SK-N-MC (cell line): ENCODE measurements around the gene PI4KA.
"Not testable (repeated sequence)": the region's sequence is repeated elsewhere in the genome, so short reads cannot be mapped to it uniquely, and the experiment has no call there.

ENCODE experiments used
- DNase-seq: peaks from one replicate; pipeline ENCODE4 v3.0.0-alpha.2; 2011; ENCODE audit warnings: low read depth, low spot score
- H3K27ac ChIP-seq: fragments of 200-600 bp; sonication (generic); 2 replicates; pipeline ENCODE4 v1.5.1; 2016; ENCODE audit warnings: mixed run types
- H3K36me3 ChIP-seq: fragments of 200-600 bp; sonication (generic); 2 replicates; pipeline ENCODE4 v1.6.1; 2017; ENCODE audit warnings: antibody characterized with exemption, low read length, mixed read lengths; ENCODE audit not compliant: insufficient read depth
- H3K4me3 ChIP-seq: fragments of 200-600 bp; sonication (generic); 2 replicates; pipeline ENCODE4 v1.5.1; 2016
- H3K9ac ChIP-seq: fragments of 200-600 bp; sonication (generic); 2 replicates; pipeline ENCODE4 v1.8.0; 2017; ENCODE audit warnings: mixed run types, mixed read lengths; ENCODE audit not compliant: insufficient read length
- H3K9me3 ChIP-seq: fragments of 200-600 bp; sonication (generic); 2 replicates; pipeline ENCODE4 v1.6.1; 2017; ENCODE audit warnings: low read depth, mild to moderate bottlenecking, antibody characterized with exemption, low read length, moderate library complexity, mixed read lengths
- EZH2 ChIP-seq: fragments of 200-600 bp; sonication (generic); IDR thresholded peaks from one replicate; pipeline ENCODE4 v1.6.1; 2017; ENCODE audit warnings: antibody characterized with exemption
- FOXP2 ChIP-seq: optimal IDR thresholded peaks from 2 replicates; pipeline ENCODE3; 2011; ENCODE audit warnings: mild to moderate bottlenecking, moderate library complexity; ENCODE audit not compliant: insufficient read depth; ENCODE audit errors: extremely low read length, control extremely low read depth
- POLR2AphosphoS5 ChIP-seq: IDR thresholded peaks from 2 replicates; pipeline ENCODE4 v1.6.1; 2012; ENCODE audit warnings: mild to moderate bottlenecking, low read depth, low read length, borderline replicate concordance

Gene PI4KA

DNA sequence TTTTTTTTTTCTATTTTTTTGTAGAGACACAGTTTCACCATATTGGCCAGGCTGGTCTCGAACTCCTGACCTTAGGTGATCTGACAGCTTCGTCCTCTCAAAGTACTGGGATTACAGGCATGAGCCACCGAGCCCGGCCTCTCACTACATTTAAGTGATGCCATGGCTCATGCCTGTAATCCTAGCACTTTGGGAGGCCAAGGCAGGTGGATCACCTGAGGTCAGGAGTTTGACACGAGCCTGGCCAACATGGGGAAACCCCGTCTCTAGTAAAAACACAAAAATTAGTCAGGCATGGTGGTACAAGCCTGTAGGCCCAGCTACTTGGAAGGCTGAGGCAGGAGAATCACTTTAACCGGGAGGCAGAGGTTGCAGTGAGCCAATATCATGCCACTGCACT lies 165.7 kb downstream of the PI4KA start:
- not testable (repeated sequence) for H3K27ac ChIP-seq, H3K9ac ChIP-seq, DNase-seq, H3K4me3 ChIP-seq, H3K9me3 ChIP-seq, H3K36me3 ChIP-seq

DNA sequence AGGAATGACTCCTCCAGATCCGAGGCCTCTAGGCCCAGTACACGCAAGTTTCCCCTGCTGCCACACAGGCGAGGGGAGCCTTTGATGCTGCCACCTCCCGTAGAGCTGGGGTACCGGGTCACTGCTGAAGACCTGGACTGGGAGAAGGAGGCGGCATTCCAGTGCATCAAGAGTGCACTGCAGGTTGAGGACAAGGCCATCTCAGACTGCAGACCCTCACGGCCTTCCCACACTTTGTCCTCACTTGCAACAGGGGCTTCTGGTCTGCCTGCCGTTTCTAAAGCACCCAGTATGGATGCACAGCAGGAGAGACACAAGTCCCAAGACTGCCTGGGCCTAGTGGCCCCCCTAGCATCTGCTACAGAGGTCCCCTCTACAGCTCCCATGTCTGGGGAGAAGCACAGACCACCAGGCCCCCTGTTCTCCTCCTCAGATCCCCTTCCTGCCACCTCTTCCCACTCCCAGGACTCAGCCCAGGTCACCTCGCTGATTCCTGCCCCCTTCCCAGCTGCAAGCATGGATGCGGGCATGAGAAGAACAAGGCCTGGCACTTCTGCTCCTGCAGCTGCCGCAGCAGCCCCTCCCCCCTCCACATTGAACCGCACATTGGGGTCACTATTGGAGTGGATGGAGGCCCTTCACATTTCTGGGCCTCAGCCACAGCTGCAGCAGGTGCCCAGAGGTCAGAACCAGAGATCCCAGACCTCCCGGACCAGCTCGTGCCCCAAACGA lies 167.9 kb downstream of the PI4KA start:
- not testable (repeated sequence) for H3K36me3 ChIP-seq, H3K27ac ChIP-seq, H3K4me3 ChIP-seq, H3K9ac ChIP-seq, DNase-seq, H3K9me3 ChIP-seq

DNA sequence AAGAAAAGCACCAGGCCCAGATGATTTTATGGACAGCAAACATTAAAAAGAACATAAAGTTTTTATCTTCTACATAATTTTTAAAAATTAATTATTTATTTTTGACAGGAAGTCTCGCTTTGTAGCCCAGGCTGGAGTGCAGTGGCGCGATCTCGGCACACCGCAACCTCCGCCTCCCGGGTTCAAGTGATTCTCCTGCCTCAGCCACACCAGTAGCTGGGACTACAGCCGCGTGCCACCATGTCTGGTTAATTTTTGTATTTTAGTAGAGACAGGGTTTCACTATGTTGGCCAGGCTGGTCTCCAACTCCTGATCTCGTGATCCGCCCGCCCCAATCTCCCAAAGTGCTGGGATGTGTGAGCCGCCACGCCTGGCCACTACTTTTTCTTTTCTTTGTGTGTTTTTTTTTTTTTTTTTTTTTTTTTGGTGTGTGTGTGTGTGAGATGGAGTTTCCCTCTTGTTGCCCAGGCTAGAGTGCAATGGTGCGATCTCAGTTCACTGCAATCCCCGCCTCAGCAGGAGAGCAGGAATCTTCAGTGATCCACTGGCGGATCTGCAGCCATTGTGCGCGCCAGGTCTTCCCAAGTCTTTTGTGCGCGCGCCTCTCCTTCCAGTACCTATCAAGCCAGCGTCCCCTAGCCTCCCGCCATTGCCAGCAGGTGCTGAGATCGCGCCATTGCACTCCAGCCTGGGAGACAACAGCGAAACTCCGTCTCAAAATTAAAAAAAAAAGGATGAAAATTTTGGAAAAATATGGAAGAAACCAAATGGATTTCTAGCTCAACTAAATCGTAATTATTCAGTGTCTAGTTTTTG lies 171.0 kb downstream of the PI4KA start:
- H3K36me3 ChIP-seq, H3K9me3 ChIP-seq, H3K27ac ChIP-seq, DNase-seq, H3K4me3 ChIP-seq, H3K9ac ChIP-seq: not testable (repeated sequence)

DNA sequence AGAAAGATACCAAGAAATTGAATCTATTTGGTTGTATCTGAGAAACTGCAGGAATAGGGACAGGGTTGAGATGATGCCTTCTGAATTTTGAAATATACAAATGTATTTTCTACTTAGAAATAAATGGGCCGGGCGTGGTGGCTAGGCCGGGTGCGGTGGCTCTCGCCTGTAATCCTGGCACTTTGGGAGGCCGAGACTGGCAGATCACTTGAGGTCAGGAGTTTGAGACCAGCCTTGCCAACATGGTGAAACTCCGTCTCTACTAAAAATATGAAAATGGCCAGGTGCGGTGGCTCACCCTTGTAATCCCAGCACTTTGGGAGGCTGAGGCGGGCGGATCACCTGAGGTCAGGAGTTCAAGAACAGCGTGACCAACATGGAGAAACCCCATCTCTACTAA lies 172.8 kb downstream of the PI4KA start:
- not testable (repeated sequence) for DNase-seq, H3K4me3 ChIP-seq, H3K36me3 ChIP-seq, H3K27ac ChIP-seq, H3K9me3 ChIP-seq, H3K9ac ChIP-seq

DNA sequence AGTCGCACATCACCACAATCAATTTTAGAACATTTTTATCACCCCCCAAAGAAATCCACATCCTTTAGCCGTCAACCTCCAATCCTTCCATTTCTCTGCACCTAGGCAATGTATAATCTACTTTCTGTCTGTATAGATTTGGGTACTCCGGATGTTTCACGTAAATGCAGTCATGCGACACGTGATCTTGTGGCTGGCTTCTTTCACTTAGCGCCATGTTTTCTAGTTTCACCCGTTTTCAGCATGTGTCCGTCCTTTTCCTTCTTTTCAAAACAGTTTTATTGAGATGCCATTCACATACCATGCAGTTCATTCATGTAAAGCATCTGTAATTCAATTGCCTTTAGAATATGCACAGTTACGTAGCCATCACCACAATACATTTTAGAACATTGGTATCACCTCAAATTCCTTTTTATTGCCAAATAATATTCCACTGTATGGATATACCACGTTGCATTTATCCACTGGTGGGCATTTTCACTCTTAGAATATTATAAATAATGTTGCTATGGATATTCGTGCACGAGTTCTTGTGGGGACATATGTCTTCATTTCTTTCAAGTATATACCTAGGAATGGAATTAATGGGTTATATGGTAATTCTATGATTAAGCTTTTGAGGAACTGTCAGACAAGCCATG lies 179.7 kb downstream of the PI4KA start:
- not testable (repeated sequence) for H3K9ac ChIP-seq, H3K27ac ChIP-seq, H3K4me3 ChIP-seq, DNase-seq, H3K36me3 ChIP-seq, H3K9me3 ChIP-seq

DNA sequence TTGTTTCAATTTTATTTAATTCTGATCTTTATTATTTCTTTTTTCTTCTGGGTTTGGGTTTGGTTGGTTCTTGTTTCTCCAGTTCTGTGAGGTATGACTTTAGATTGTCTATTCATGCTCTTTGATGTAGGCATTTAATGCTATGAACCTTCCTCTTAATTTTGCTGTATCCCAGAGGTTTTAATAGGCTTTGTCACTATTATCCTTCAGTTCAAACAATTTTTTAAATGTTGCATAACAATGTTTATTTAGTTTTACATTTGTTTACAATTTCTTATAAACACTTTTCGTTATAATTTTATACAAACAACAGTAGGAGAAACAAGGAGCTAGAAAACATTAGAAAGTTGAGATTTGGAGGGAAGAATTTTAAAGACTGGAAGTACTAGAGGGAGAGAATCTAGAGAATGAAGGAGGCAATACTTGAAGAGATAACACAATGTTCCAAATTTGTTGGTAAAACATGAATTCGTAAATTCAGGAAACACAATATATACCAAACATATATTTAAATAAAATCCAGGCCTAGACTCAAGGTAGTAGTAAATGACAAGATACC lies 180.8 kb downstream of the PI4KA start:
- H3K9me3 ChIP-seq = no peaks in the 10 kb centered on the region

DNA sequence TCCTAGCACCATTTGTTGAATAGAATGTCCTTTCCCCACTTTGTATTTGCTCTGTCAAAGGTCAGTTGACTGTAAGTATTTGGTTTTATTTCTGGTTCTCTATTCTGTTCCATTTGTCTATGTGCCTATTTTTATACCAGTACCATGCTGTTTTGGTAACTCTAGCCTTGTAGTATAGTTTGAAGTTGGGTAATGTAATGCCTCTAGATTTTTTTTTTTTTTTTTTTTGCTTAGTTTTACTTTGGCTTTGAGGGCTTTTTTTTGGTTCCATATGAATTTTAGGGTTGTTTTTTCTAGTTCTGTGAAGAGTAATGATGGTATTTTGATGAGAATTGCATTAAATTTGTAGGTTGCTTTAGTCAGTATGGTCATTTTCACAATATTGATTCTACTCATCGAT lies 183.0 kb downstream of the PI4KA start:
- not testable (repeated sequence) for H3K4me3 ChIP-seq, H3K36me3 ChIP-seq, H3K27ac ChIP-seq, H3K9me3 ChIP-seq, DNase-seq, H3K9ac ChIP-seq

More for the DNA sequence above, 180.8 kb downstream of the PI4KA start:
- TF ChIP-seq POLR2AphosphoS5 (no peak), EZH2 (no peak), FOXP2 (no peak)
- H3K36me3 ChIP-seq = no peaks in the 10 kb centered on the region
- no peak overlapping the region for H3K9ac ChIP-seq
- DNase-seq = no peak
- H3K27ac ChIP-seq = no peak overlapping the region
- H3K4me3 ChIP-seq = no peak overlapping the region

DNA sequence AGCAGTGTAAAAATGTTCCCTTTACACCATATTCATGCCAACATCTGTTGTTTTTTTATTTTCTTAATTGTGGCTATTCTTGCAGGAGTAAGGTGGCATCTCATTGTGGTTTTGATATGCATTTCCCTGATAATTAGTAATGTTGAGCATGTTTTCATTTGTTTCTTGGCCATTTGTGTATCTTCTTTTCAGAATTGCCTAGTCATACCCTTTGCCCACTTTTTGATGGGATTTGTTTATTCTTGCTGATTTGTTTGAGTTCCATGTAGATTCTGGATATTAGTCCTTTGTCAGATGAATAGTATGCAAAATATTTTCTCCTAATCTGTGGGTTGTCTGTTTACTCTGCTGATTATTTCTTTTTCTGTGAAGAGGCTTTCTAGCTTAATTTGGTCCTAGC lies 183.6 kb downstream of the PI4KA start:
- H3K9ac ChIP-seq = no peak overlapping the region
- DNase-seq = no peak
- no peak overlapping the region for H3K27ac ChIP-seq
- H3K36me3 ChIP-seq = no peaks in the 10 kb centered on the region
- no peak for TF ChIP-seq EZH2
- H3K9me3 ChIP-seq = no peaks in the 10 kb centered on the region
- H3K4me3 ChIP-seq = no peak overlapping the region

DNA sequence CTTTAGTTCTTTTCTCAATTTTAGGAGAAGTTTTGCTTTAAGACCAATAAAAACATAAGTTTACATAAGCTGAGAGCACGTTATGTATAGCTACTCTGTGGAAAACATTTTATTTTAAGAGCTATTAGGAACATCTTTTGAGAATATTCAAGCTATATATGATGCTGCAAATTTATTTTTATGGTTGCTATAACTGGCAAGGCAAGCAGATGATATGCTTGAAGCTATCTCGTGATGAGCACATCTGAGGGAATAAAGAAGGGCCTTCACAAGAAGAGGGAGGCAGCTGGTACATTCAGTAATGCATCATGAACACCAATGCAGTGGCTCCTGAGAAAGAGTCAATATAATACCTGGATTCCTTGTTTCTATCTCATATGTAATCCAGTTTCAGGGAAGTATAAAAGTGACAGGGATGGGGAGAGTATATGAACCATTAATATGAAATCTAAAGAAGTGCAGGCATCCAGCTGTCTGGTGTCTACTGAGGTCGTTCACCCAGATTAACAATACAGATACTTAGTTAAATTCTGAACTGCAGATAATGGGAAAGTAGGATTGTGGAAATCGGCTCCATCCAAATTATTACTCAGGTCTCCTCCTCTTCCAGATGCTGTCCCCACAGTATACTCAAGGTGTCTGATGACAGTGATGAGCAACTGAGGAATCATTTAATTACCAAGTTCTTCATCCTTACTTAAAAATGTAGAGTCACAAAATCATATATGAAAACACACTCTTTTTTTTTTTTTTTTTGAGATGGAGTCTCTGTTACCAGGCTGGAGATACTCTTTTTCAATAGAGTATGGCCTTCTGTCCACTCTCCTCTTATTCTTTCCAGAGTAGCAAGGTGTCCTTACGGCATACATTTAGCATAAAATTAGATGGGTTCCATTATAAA lies 185.1 kb downstream of the PI4KA start:
- no peaks in the 10 kb centered on the region for H3K36me3 ChIP-seq
- TF ChIP-seq FOXP2 = no peak
- no peak for TF ChIP-seq EZH2
- TF ChIP-seq POLR2AphosphoS5 = no peak
- no peak overlapping the region for H3K27ac ChIP-seq
- no peak overlapping the region for H3K9ac ChIP-seq
- H3K9me3 ChIP-seq = no peaks in the 10 kb centered on the region
- DNase-seq = no peak
- no peak overlapping the region for H3K4me3 ChIP-seq
